GM18526 (cell line): ENCODE results near the gene MPC1L.

Experiments used
- POLR2A ChIP-seq: IDR thresholded peaks from 3 replicates; pipeline ENCODE4 v1.6.1; 2011; ENCODE audit not compliant: insufficient read length; ENCODE audit errors: extremely low read depth

MPC1L gene

DNA sequence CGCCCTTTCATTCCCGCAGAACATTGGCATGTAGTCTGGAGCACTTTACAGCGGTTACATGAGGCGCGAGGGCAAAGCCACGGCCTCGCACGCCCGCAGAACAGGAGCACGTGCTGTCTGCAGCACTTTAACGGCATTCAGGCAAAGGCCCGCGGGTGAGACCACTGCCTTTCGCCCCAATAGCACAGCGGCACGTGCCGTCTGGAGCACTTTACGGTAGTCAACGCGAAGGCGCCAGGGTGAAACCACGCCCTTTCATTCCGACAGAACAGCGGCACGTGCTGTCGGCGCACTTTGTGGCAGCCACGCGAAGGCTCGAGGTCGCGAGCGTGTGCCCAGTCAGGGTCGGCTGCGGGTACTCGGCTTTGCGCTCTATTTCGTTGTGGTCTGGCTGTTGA is at the start of gene MPC1L:
TSS of gene MPC1L (plus strand) at position 290 of the 398 bp plus-strand sequence. CDS start 138 bp downstream, outside the sequence.
- TF ChIP-seq POLR2A, result no peak

DNA sequence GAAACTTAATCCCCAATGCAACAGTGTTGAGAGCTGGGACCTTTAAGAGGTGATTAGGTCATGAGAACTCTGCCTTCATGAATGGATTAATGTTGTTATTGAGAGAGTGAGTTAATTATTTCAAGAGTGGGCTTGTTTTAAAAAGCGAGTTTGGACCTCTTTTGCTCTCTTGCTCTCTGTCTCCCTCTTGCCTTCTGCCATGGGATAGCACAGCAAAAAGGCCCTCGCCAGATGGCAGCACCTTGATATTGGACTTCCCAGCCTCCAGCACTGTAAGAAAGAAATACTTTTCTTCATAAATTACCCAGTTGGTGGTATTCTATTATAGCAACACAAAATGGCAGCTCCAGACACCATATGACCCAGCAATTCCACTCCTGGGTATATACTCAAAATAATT is 49.5 kb upstream of the MPC1L start:
- no peak for TF ChIP-seq POLR2A

- TF ChIP-seq POLR2A, result no peak
Observed at GRCh38 chrX:40576291-40576690, 46.9 kb upstream of the MPC1L start.

- TF ChIP-seq POLR2A, result no peak
Observed at GRCh38 chrX:40578039-40578695, 45.1 kb upstream of the MPC1L start.

- TF ChIP-seq POLR2A, result no peak
Observed at GRCh38 chrX:40579141-40579540, 44.1 kb upstream of the MPC1L start.

GRCh38 chrX:40579900-40580536 is 43.2 kb upstream of the MPC1L start:
- TF ChIP-seq POLR2A, result no peak

GRCh38 chrX:40580537-40581335 is 42.5 kb upstream of the MPC1L start, which contains the start of gene ATP6AP2:
ATP6AP2 (plus strand) TSS chrX:40580970; CDS start chrX:40581066, 96 bp downstream.
- peak; percentile 62 for TF ChIP-seq POLR2A

DNA sequence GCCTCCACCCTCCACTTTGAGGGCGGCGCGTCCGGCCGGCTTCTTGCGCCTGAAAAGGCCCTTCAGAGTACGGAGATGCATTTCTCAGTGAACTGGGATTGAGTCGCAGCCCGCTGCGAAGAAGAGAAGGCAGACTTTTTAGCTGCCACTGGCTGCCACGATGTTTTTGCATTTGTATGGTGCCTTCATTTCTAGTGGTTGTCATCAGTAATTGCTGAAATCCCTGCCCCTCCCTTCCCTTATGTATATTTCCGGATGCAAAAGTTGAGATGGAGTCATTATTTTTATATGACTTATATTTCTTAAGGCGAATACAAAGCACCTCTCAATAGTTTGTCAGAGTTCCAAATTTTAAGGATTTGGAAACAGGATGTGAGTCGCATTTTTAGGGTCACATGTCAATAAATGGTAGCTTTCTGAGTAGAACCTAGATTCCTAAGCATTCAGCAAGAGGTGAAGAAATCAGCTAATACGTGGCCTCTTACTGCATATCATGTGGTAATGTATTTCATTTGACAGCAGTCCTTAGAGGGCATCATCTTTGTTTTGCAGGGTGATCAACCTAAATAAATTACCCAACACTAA is 41.8 kb upstream of the MPC1L start:
- no peak for TF ChIP-seq POLR2A

DNA sequence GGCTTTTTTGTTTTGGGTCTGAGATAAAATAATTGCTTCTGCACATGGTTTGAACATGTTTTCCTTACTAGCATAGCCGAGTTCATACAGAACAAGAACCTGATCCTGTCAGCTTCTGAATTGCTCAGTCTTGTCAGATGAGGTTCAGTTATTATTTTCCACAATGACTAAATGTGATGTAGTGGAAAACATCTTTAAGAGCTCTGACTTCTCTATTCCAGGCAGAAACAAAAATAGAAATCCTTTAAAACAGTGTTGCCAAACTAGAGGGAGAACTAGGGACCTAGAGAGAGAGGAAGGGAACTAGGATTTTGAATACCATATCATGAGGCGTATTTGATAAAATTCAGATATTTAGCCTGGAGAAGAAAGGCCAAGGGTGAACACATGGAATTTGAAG is 40.4 kb upstream of the MPC1L start:
- TF ChIP-seq POLR2A, result no peak

DNA sequence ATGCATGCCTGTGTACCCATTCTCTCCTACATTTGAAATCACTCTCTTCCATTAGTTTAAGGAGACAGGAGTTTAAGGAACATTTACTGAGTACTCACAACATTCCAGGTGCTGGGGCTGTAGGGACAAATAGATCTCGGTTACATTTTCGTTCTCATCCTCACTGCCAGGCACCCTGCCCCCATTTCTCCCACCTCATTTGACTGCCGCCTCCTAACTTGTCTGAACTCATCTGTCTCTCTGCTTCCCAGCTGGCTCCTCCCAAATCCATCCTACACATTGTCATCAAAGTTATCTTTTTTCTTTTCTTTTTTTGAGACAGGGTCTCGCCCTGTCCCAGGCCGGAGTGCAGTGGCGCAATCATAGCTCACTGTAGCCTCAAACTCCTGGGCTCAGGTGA is 19.8 kb upstream of the MPC1L start:
- no peak for TF ChIP-seq POLR2A

GRCh38 chrX:40607381-40607780 is 15.8 kb upstream of the MPC1L start:
- TF ChIP-seq POLR2A, result no peak

DNA sequence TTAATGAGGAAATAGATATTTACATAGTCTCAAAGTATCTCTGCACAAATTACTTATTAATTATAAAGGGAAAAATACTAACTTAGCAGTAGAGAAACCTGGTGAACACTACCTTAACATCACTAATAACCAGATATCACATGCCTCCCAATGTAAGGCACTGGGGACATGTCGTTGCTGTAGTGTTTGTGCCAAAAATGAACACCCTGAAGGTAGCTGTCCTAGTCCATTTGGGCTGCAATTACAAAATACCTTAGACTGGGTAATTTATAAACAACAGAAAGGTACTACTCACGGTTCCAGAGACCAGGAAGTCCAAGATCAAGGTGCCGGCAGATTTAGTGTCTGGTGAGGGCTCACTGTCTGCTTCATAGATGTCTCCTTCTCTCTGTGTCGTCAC is 10.7 kb upstream of the MPC1L start:
- TF ChIP-seq POLR2A, result no peak

DNA sequence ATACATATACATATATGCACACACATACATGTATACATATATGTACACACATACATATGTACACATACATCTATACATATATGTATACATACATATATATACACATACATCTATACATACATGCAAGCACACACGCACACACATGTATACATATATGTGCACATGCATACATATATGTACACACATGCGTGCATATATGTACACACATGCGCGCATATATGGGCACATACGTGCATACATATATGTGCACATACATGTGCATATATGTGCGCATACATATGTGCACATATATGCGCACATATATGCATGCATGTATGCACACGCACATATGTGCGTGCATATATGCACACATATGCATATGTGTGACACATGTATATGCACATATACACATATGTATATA is 7.3 kb upstream of the MPC1L start:
- TF ChIP-seq POLR2A, result no peak

DNA sequence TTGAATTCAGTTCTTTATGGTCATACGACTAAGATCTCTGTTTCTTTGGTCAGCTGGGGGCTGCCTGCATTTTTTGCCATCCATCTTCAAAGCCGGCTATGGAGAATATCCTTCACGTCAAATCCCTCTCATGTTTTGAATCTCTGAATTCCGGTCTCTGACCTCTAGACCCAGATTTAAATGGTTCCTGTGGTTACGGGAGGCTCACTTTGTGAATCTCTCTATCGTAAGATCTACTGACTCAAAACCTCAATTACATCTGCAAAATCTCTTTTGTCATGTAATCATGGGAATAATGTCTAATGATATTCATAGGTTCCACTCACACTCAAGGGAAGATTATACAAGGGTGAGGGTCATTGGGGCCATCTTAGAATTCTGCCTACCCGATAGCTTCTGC is 5.7 kb upstream of the MPC1L start:
- no peak for TF ChIP-seq POLR2A

DNA sequence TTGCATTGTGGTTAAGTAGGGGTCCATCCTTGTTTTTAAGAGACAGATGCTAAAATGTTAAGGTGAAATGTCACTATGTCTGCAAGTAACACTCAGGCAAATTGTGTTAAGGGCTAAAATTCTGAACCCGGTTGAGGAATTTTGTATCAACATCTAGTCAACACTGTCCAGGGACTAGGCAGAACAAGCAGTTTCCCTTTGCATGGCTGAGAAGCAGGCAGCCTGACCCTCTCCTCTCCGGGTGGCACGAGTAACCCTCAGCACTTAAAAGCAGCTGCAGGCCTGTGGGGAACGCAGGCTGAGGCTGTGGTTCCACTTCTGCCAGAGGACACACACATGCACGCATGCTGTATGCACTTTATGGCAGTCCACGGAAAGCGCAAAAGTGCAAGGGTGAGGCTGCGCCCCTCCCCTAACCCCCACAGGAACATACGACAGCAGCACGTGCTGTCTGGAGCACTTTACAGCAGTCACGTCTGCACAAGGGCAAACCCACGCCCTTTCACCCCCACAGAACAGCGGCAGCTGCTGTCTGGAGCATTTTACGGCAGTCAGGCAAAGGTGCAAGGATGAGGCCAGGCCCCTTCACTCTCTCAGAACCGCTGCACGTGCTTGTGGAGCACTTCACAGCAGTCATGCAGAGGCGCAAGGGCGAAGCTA is 619 bp upstream of the MPC1L start:
- TF ChIP-seq POLR2A, result no peak
